Measurements from ENCODE around the gene UGT2B15.

Gene UGT2B15

DNA sequence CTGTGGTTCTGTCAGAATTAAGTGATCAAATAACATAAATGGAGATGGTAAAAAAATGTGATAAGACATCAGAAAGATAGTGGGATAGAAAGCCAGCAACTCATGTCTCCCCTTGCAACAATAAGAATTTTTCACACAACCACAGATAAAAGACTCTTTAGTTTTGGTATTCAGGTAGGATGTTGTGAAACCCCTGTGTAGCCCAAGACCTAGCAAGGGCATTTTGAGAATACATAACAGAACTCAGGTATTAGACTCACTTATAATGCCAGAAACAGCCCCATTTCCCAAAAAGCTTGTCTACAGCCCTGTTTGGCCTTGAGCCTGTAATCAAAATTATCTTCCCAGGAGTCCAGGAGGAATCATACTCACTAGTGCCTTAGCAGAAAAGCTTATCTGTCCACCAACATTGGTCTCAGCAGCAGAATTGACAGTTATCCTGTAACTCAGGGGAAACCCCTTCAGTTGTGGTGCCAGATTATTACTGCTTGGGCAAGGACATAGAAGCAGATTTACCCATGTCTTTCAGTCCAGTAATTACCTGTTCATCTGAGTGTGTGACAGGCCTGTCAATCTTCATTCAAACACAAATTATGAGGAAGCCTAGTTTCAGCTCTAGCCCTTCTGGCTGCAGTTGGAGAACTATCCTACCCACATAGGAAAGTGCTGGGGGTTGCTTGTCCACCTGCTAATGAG lies 53.3 kb downstream of the UGT2B15 start:
- no peak overlapping the region for H3K4me3 ChIP-seq (ENCODE audit: low read depth, low read length)
- TF ChIP-seq, protein P1, sequence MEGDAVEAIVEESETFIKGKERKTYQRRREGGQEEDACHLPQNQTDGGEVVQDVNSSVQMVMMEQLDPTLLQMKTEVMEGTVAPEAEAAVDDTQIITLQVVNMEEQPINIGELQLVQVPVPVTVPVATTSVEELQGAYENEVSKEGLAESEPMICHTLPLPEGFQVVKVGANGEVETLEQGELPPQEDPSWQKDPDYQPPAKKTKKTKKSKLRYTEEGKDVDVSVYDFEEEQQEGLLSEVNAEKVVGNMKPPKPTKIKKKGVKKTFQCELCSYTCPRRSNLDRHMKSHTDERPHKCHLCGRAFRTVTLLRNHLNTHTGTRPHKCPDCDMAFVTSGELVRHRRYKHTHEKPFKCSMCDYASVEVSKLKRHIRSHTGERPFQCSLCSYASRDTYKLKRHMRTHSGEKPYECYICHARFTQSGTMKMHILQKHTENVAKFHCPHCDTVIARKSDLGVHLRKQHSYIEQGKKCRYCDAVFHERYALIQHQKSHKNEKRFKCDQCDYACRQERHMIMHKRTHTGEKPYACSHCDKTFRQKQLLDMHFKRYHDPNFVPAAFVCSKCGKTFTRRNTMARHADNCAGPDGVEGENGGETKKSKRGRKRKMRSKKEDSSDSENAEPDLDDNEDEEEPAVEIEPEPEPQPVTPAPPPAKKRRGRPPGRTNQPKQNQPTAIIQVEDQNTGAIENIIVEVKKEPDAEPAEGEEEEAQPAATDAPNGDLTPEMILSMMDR (IDR thresholded peaks at IDR 0.05; ENCODE audit: borderline replicate concordance, insufficient read depth, low read depth, low read length) = no peak

DNA sequence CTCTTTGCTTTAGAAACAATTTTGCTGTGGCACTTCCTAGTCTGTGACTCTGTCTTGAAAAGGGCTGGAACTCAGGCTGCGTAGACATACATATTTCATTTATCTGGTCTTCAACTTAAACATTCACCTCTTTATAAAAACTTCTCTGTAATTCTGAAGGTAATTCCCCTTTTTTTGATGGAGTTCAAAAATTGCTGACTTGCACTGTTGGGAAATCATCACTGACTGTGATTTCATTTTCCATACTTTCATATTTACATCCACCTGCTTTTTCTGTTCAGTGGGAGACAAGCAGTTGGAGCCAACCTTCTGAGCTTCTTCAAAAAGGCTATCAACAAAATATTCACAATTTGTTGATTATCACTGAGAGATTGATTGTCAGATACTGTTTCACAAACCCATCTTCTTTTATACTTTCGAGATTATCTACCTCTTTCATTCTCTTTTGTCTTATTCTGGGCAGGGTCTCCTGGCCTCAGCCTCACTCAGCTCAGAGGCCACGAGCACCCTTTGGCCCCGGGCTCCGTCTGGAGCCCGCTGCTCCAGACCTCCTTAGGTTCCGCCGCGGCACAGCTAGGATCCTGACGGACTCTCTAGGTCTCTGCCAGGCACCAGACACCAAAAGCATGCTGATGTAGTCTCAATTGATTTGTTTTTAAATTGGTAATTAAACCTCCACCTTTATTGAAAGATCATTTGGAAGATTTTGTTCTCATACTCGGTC lies 54.6 kb downstream of the UGT2B15 start:
- H3K4me3 ChIP-seq (ENCODE audit: low read depth, low read length) = no peak overlapping the region
- TF ChIP-seq, protein P1 (IDR thresholded peaks at IDR 0.05; ENCODE audit: borderline replicate concordance, insufficient read depth, low read depth, low read length) = no peak

DNA sequence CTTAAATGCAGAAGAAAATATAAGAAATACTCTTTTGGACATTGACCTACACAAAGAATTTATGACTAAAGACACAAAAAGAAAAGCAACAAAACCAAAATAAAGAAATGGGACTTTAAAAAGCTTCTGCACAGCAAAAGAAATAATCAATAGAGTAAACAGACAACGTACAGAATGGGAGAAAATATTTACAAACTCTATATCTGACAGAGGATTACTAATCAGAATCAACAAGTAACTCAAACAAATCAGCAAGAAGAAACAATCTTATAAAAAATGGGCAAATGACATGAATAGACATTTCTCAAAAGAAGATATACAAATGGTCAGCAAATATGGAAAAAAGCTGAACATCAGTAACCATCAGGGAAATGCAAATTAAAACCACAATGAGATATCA lies 56.7 kb downstream of the UGT2B15 start:
- no peak overlapping the region for H3K4me3 ChIP-seq (ENCODE audit: low read depth, low read length)
- TF ChIP-seq, protein P1 (IDR thresholded peaks at IDR 0.05; ENCODE audit: borderline replicate concordance, insufficient read depth, low read depth, low read length) = no peak

DNA sequence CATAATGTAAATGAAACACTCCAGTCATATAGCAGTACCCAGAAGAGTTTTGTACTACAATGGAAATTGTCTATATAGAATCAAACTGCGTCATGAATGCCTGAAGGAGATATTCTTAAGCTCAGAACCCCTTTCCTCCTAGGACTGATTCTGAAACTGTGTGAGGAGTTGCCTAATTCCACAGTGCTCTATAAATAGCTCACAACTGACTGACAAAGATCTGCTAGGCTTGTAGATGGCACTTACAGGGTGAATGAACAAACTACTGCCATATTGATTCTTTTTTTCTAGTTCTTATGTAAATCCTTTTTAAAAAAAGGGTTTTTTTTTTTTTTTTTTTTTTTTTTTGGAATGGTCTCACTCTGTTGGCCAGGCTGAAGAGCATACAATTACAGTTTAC lies 64.2 kb downstream of the UGT2B15 start:
- no peak overlapping the region for H3K4me3 ChIP-seq (ENCODE audit: low read depth, low read length)
- TF ChIP-seq, protein P1 (IDR thresholded peaks at IDR 0.05; ENCODE audit: borderline replicate concordance, insufficient read depth, low read depth, low read length) = no peak

DNA sequence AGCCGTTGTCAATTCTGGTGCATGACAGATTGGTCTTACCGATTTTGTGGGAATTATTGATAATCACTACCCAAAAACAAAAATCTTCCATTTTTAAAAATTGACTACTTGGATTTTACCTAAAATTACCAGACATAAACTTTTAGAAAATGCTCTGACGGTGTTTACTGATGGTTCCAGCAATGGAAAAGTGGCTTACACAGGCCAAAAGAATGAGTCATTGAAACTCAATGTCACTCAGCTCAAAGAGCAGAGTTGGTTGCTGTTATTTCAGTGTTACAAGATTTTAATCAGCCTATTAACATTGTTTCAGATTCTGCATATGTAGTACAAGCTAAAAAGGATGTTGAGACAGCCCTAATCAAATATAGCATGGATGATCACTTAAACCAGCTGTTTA lies 71.3 kb downstream of the UGT2B15 start:
- TF ChIP-seq, protein P1 (IDR thresholded peaks at IDR 0.05; ENCODE audit: borderline replicate concordance, insufficient read depth, low read depth, low read length) = no peak
- H3K4me3 ChIP-seq (ENCODE audit: low read depth, low read length) = no peak overlapping the region

DNA sequence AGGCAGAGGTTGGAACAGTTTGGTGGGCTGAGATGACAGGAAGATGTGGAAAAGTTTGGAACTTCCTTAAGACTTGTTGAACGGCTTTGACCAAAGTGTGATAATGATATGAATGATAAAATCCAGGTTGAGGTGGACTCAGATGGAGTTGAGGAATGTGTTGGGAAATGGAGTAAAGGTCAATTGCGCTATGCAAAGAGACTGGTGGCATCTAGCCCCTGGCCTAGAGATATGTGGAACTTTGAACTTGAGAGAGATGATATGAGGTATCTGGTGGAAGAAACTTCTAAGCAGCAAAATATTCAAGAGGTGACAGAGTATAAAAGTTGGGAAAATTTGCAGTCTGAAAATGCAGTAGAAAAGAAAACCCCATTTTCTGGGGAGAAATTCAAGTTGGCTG lies 73.0 kb downstream of the UGT2B15 start:
- TF ChIP-seq, protein P1 (IDR thresholded peaks at IDR 0.05; ENCODE audit: borderline replicate concordance, insufficient read depth, low read depth, low read length) = no peak
- no peak overlapping the region for H3K4me3 ChIP-seq (ENCODE audit: low read depth, low read length)

Measured in GM12875 (cell line).